NCI-H1105 (cell line): ENCODE results near the gene STK32A.
"Not testable (repeated sequence)": the region's sequence is repeated elsewhere in the genome, so short reads cannot be mapped to it uniquely, and the experiment has no call there.

ENCODE experiments used
- DNase-seq: peaks from one replicate; lab custom pipeline; 2025; lab: John Stamatoyannopoulos, UW

The STK32A gene

GRCh38 chr5:147234825-147235635 lies at the start of gene STK32A:
Gene STK32A (plus strand): TSS chr5:147235026. CDS start chr5:147239635, 4,609 bp downstream.
- peak; percentile 70 for DNase-seq

GRCh38 chr5:147187099-147187540 lies 47.7 kb upstream of the STK32A start:
- DNase-seq = no peak

- peak; percentile 49 for DNase-seq
Measured at GRCh38 chr5:147188200-147189108, 46.4 kb upstream of the STK32A start.

GRCh38 chr5:147189109-147189424 lies 45.8 kb upstream of the STK32A start:
- no peak for DNase-seq

GRCh38 chr5:147190331-147190730 lies 44.5 kb upstream of the STK32A start:
- DNase-seq = no peak

GRCh38 chr5:147193123-147193522 lies 41.7 kb upstream of the STK32A start:
- DNase-seq = no peak

GRCh38 chr5:147200004-147200403 lies 34.8 kb upstream of the STK32A start:
- no peak for DNase-seq

- DNase-seq = no peak
Measured at GRCh38 chr5:147203213-147203612, 31.6 kb upstream of the STK32A start.

- no peak for DNase-seq
Measured at GRCh38 chr5:147204576-147204975, 30.2 kb upstream of the STK32A start.

GRCh38 chr5:147208134-147208533 lies 26.7 kb upstream of the STK32A start:
- DNase-seq = no peak

- no peak for DNase-seq
Measured at GRCh38 chr5:147216552-147217154, 18.2 kb upstream of the STK32A start.

GRCh38 chr5:147223343-147223742 lies 11.5 kb upstream of the STK32A start:
- no peak for DNase-seq

GRCh38 chr5:147223948-147224791 lies 10.7 kb upstream of the STK32A start:
- peak; percentile 24 for DNase-seq

- no peak for DNase-seq
Measured at GRCh38 chr5:147225938-147226337, 8.9 kb upstream of the STK32A start.

GRCh38 chr5:147226512-147226911 lies 8.3 kb upstream of the STK32A start:
- DNase-seq = no peak

GRCh38 chr5:147234239-147234824 lies 494 bp upstream of the STK32A start:
- DNase-seq = no peak

GRCh38 chr5:147240266-147240985 lies 5.6 kb downstream of the STK32A start:
- no peak for DNase-seq

GRCh38 chr5:147243238-147243637 lies 8.4 kb downstream of the STK32A start:
- not testable (repeated sequence) for DNase-seq

GRCh38 chr5:147245381-147246165 lies 10.7 kb downstream of the STK32A start:
- no peak for DNase-seq

- no peak for DNase-seq
Measured at GRCh38 chr5:147248561-147248960, 13.7 kb downstream of the STK32A start.
